Measurements from ENCODE around the gene THAP5. TPM values are rescaled to one million over a fixed set of nuclear protein-coding genes. Genes with fewer than 3 reads are reported as not detected.

THAP5 gene
- total RNA-seq, 1 experiment from 2014 or later, result 18.3 TPM

- intact Hi-C loops (cut with micrococcal nuclease; ENCODE audit: unreplicated experiment), result no loop called here
These were observed 54.5 kb downstream of the THAP5 start for GRCh38 chr7:108515013-108515412.

More at GRCh38 chr7:108515013-108515412, 54.5 kb downstream of the THAP5 start:
- Mint-ChIP-seq H3K36me3 (ENCODE audit: insufficient read depth, unreplicated experiment) (no peaks in the 10 kb centered on the region), H3K4me1 (ENCODE audit: low read depth, unreplicated experiment) (no peaks in the 10 kb centered on the region), H3K9me3 (ENCODE audit: low read depth, unreplicated experiment) (no peaks in the 10 kb centered on the region), H3K27ac (ENCODE audit: unreplicated experiment) (no peak overlapping the region), H3K27me3 (ENCODE audit: unreplicated experiment) (no peaks in the 10 kb centered on the region), H3K4me3 (ENCODE audit: low read depth, unreplicated experiment) (no peak overlapping the region)
- BruUV-seq (replicated peaks), result no TSS peak
- CTCF ChIA-PET, result no interaction called here
- no peak for DNase-seq
- no peak for TF ChIP-seq CTCF (IDR thresholded peaks at IDR 0.05; ENCODE audit: unreplicated experiment)

Other genes with a start within 250 kb of the THAP5 start
- 11.1 and 15.0 TPM in 2 replicates for gene NRCAM, start 113.3 kb downstream of the THAP5 start, total RNA-seq (2022)
- 6.9 and 8.3 TPM in 2 replicates for gene PNPLA8, start 43.6 kb downstream of the THAP5 start, total RNA-seq (2022)
- gene DNAJB9, start 168 bp upstream of the THAP5 start, total RNA-seq (2022), result 13.3 TPM in 2 replicates

Data from Calu3 (cell line).